ENCODE data around the gene IL1R2. TPM values are rescaled to one million over a fixed set of nuclear protein-coding genes. Genes with fewer than 3 reads are reported as not detected.

The IL1R2 gene
- total RNA-seq, 6 experiments from 2014 or later = 5.5 to 22.8 (median 12.3) TPM

DNA sequence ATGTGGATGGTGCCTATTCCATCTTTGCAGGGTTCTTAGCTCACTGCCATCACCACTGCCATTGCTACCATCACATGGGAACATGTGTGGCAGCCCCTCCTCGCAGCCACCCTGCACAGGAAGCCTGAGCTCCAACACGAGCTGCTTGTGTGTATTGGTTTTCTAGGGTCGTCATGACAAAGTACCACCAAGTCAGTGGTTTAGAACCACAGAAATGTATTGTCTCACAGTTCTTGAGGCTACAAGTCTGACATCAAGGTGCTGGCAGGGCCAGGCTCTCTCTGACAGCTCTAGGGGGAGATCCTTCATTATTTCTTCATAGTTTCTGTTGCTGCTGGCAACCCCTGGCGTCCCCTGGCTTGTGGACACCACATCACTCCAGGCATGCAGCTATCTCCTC is 10.3 kb upstream of the IL1R2 start:
- Histone ChIP-seq H3K27me3 (no peaks in the 10 kb centered on the region), H3K4me3 (no peak overlapping the region), H3K27ac (no peak overlapping the region), H3K9me3 (no peaks in the 10 kb centered on the region), H3K4me1 (peaks cover 0 to 6% (median 3%) of the 10 kb centered on the region in 4 donors), H3K36me3 (peaks cover 0 to 3% (median 0%) of the 10 kb centered on the region in 4 donors)
- no peak for DNase-seq
- intact Hi-C loops (cut with DNase I) = loop anchor here in 1 of 2 donors (10.0 kb wide), 1 partner anchor 87 kb away; no protein-coding TSS in a partner anchor
- no peak for ATAC-seq
- TF ChIP-seq, protein P1, sequence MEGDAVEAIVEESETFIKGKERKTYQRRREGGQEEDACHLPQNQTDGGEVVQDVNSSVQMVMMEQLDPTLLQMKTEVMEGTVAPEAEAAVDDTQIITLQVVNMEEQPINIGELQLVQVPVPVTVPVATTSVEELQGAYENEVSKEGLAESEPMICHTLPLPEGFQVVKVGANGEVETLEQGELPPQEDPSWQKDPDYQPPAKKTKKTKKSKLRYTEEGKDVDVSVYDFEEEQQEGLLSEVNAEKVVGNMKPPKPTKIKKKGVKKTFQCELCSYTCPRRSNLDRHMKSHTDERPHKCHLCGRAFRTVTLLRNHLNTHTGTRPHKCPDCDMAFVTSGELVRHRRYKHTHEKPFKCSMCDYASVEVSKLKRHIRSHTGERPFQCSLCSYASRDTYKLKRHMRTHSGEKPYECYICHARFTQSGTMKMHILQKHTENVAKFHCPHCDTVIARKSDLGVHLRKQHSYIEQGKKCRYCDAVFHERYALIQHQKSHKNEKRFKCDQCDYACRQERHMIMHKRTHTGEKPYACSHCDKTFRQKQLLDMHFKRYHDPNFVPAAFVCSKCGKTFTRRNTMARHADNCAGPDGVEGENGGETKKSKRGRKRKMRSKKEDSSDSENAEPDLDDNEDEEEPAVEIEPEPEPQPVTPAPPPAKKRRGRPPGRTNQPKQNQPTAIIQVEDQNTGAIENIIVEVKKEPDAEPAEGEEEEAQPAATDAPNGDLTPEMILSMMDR (IDR thresholded peaks at IDR 0.05) = no peak
- TF ChIP-seq POLR2A (IDR thresholded peaks at IDR 0.05) = no peak
- WGBS (ENCODE audit: insufficient coverage, low coverage, low lambda C conversion rate, missing lambda C conversion rate) = 82% methylated on average over 3 of the region's 4 CpGs

DNA sequence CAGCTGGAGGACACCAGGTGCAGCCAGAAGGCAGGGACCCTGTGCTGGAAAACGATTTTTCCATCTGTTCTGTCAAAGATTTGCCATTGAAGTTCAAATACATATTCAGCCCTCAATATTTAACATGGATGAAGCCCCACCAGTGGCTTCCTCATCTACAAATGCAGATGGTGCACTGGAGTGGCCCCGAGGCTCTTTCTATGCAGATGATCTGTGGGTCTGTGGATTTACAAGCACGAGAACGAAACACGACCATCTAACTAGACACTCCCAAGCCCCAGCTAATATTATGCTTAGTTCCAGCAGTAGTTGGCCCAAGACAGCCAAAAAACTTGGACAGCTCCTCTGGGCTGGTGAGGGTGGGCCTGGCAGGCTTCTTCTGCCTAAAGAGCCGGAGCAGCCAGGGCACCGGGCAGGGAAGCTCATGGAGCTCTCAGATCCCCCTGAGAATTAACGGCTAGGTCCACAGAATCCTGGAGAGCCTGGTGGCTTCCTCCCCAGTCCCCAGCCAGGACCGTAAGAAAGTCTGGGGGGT is 9.2 kb upstream of the IL1R2 start:
- Histone ChIP-seq H3K27ac (no peak overlapping the region), H3K9me3 (no peaks in the 10 kb centered on the region), H3K36me3 (no peaks in the 10 kb centered on the region), H3K4me1 (peaks cover 0 to 15% (median 7%) of the 10 kb centered on the region in 4 donors), H3K27me3 (no peaks in the 10 kb centered on the region), H3K4me3 (no peak overlapping the region)
- 96% methylated on average over 4 of the region's 9 CpGs for WGBS (ENCODE audit: insufficient coverage, low coverage, low lambda C conversion rate, missing lambda C conversion rate)
- intact Hi-C loops (cut with DNase I) = loop anchor here in 1 of 2 donors (10.0 kb wide), 1 partner anchor 88 kb away; no protein-coding TSS in a partner anchor
- DNase-seq (no peak), ATAC-seq (no peak)
- TF ChIP-seq, protein P1 (IDR thresholded peaks at IDR 0.05) = no peak
- TF ChIP-seq POLR2A (IDR thresholded peaks at IDR 0.05) = no peak

DNA sequence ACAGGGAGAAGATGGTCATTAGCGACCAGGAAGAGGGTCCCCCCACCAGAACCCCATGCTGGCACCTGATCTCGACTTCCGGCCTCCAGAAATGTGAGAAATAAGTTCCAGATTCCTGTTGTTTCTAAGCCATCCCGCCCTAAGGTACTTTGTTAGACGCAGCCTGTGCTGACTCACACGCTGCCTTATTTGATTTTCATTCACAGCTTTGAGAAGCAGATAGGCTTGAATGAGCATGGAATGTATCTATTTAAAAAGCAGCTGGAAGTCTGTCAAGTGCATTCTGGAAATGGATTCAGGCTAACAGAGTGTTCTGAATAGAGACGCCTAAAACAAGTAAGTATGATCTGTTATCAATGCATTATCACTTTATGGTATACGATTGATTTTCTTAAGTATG is 8.3 kb upstream of the IL1R2 start:
- ATAC-seq (no peak), DNase-seq (no peak)
- WGBS (ENCODE audit: insufficient coverage, low coverage, low lambda C conversion rate, missing lambda C conversion rate) = 76% methylated on average over 8 of the region's 8 CpGs
- no peak for TF ChIP-seq POLR2A (IDR thresholded peaks at IDR 0.05)
- TF ChIP-seq, protein P1 (IDR thresholded peaks at IDR 0.05) = no peak
- Histone ChIP-seq H3K4me3 (no peak overlapping the region), H3K9me3 (no peaks in the 10 kb centered on the region), H3K27me3 (no peaks in the 10 kb centered on the region), H3K36me3 (no peaks in the 10 kb centered on the region), H3K4me1 (peaks cover 0 to 15% (median 7%) of the 10 kb centered on the region in 4 donors), H3K27ac (no peak overlapping the region)
- intact Hi-C loops (cut with DNase I) = loop anchor here in 1 of 2 donors (10.0 kb wide), 1 partner anchor 89 kb away; no protein-coding TSS in a partner anchor

DNA sequence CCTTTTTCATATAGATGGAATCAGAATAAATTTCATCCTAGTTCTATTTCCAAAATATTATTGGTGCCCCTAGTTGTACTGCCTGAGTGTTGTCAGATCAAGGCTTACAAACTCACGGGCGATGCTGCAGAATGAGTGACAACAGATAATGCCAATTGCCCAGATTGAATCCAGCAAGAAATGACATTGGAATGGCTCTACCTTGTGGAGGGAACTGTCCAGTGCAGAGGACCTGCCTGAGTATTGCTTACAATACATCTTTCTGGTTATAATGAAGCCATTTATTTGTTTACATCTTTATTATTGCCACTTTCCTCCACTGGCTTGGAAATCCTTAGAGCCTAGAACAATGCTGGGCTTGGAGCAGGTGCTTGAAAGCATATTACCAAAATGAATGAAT is 7.8 kb upstream of the IL1R2 start:
- Histone ChIP-seq H3K9me3 (no peaks in the 10 kb centered on the region), H3K4me1 (peaks cover 0 to 15% (median 7%) of the 10 kb centered on the region in 4 donors), H3K4me3 (no peak overlapping the region), H3K27me3 (no peaks in the 10 kb centered on the region), H3K27ac (no peak overlapping the region), H3K36me3 (no peaks in the 10 kb centered on the region)
- TF ChIP-seq, protein P1 (IDR thresholded peaks at IDR 0.05) = peak; percentile 42 to 69 (median 46)
- no peak for TF ChIP-seq POLR2A (IDR thresholded peaks at IDR 0.05)
- 10% methylated on average over 2 of the region's 2 CpGs for WGBS (ENCODE audit: insufficient coverage, low coverage, low lambda C conversion rate, missing lambda C conversion rate)
- ATAC-seq (peak; percentile 33 to 72 (median 55)), DNase-seq (no peak)
- intact Hi-C loops (cut with DNase I) = loop anchor here in 1 of 2 donors (10.0 kb wide), 1 partner anchor 89 kb away; no protein-coding TSS in a partner anchor

Data from right lobe of liver (tissue), 6 donors.